ENCODE measurements around the gene CNFN. TPM values are rescaled to one million over a fixed set of nuclear protein-coding genes. Genes with fewer than 3 reads are reported as not detected.

CNFN gene
- total RNA-seq, 1 donor from 2014 or later, result 1.9 TPM

- DNase-seq (ENCODE audit: low spot score in 2 of 2, unreplicated experiment in 2 of 2), result no peak
- no peak overlapping the region for H3K27ac Mint-ChIP-seq
- H3K9me3 Mint-ChIP-seq, result no peaks in the 10 kb centered on the region
- peaks cover 34% of the 10 kb centered on the region for H3K36me3 Mint-ChIP-seq
- no peak for TF ChIP-seq CTCF (IDR thresholded peaks at IDR 0.05; ENCODE audit: unreplicated experiment)
- H3K4me3 Mint-ChIP-seq, result no peak overlapping the region
- no peaks in the 10 kb centered on the region for H3K4me1 Mint-ChIP-seq
- no peaks in the 10 kb centered on the region for H3K27me3 Mint-ChIP-seq (ENCODE audit: low read depth)
These were observed 22.2 kb downstream of the CNFN start for GRCh38 chr19:42367929-42368328.

GRCh38 chr19:42366673-42367072, 23.4 kb downstream of the CNFN start:
- Mint-ChIP-seq H3K27me3 (ENCODE audit: low read depth) (no peaks in the 10 kb centered on the region), H3K4me3 (no peak overlapping the region), H3K9me3 (no peaks in the 10 kb centered on the region), H3K27ac (no peak overlapping the region), H3K36me3 (peaks cover 37% of the 10 kb centered on the region), H3K4me1 (no peaks in the 10 kb centered on the region)
- DNase-seq (ENCODE audit: low spot score in 2 of 2, unreplicated experiment in 2 of 2), result no peak
- no peak for TF ChIP-seq CTCF (IDR thresholded peaks at IDR 0.05; ENCODE audit: unreplicated experiment)

- no peaks in the 10 kb centered on the region for H3K9me3 Mint-ChIP-seq
- H3K27me3 Mint-ChIP-seq (ENCODE audit: low read depth), result no peaks in the 10 kb centered on the region
- no peaks in the 10 kb centered on the region for H3K4me1 Mint-ChIP-seq
- no peak for DNase-seq (ENCODE audit: low spot score in 2 of 2, unreplicated experiment in 2 of 2)
- no peak overlapping the region for H3K4me3 Mint-ChIP-seq
- H3K27ac Mint-ChIP-seq, result no peak overlapping the region
- TF ChIP-seq CTCF (IDR thresholded peaks at IDR 0.05; ENCODE audit: unreplicated experiment), result no peak
- peaks cover 40% of the 10 kb centered on the region for H3K36me3 Mint-ChIP-seq
These were observed 26.3 kb downstream of the CNFN start for GRCh38 chr19:42363614-42364346.

GRCh38 chr19:42362891-42363440, 27.1 kb downstream of the CNFN start:
- H3K27me3 Mint-ChIP-seq (ENCODE audit: low read depth), result no peaks in the 10 kb centered on the region
- DNase-seq (ENCODE audit: low spot score in 2 of 2, unreplicated experiment in 2 of 2), result no peak
- peaks cover 40% of the 10 kb centered on the region for H3K36me3 Mint-ChIP-seq
- no peak overlapping the region for H3K27ac Mint-ChIP-seq
- no peak for TF ChIP-seq CTCF (IDR thresholded peaks at IDR 0.05; ENCODE audit: unreplicated experiment)
- H3K9me3 Mint-ChIP-seq, result no peaks in the 10 kb centered on the region
- H3K4me1 Mint-ChIP-seq, result peaks cover 2% of the 10 kb centered on the region
- no peak overlapping the region for H3K4me3 Mint-ChIP-seq

- no peak overlapping the region for H3K4me3 Mint-ChIP-seq
- no peak for DNase-seq (ENCODE audit: low spot score in 2 of 2, unreplicated experiment in 2 of 2)
- no peaks in the 10 kb centered on the region for H3K9me3 Mint-ChIP-seq
- peaks cover 38% of the 10 kb centered on the region for H3K36me3 Mint-ChIP-seq
- H3K27ac Mint-ChIP-seq, result no peak overlapping the region
- no peaks in the 10 kb centered on the region for H3K27me3 Mint-ChIP-seq (ENCODE audit: low read depth)
- H3K4me1 Mint-ChIP-seq, result peaks cover 2% of the 10 kb centered on the region
- no peak for TF ChIP-seq CTCF (IDR thresholded peaks at IDR 0.05; ENCODE audit: unreplicated experiment)
These were observed 27.8 kb downstream of the CNFN start for GRCh38 chr19:42362342-42362741.
